ENCODE measurements around the gene LRRC43. TPM values are rescaled to one million over a fixed set of nuclear protein-coding genes. Genes with fewer than 3 reads are reported as not detected.

LRRC43 gene
- total RNA-seq, 1 experiment from 2014 or later: 0.66 TPM

DNA sequence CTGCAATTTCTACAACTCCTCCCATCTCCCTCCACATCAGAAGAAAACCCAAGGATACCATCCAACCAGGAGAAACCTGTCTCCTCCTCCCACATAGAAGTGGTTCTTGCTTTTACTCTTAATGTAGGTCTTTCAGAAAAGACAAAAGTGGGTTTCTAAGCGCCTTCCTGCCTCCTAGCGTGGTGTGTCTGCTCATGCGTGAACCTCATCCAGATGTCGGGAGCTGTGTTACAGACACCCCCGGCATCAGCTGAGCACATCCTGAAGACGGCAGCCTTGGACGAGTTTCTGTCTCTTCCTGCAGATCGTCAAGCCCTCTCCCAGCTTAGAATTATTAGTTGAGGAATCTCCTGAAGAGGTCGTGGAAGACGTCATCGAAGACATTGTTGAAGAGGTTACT, 9.5 kb downstream of the LRRC43 start:
- H3K27ac ChIP-seq (ENCODE audit: low read length): no peak overlapping the region
- H3K9ac ChIP-seq (ENCODE audit: low read length): no peak overlapping the region
- intact Hi-C loops (cut with micrococcal nuclease): loop anchor here (5.0 kb wide), 1 partner anchor 40 kb away; no protein-coding TSS in a partner anchor
- TF ChIP-seq EZH2phosphoT487 (IDR thresholded peaks at IDR 0.05; ENCODE audit: borderline replicate concordance, low read length): no peak
- TF ChIP-seq, protein P1, sequence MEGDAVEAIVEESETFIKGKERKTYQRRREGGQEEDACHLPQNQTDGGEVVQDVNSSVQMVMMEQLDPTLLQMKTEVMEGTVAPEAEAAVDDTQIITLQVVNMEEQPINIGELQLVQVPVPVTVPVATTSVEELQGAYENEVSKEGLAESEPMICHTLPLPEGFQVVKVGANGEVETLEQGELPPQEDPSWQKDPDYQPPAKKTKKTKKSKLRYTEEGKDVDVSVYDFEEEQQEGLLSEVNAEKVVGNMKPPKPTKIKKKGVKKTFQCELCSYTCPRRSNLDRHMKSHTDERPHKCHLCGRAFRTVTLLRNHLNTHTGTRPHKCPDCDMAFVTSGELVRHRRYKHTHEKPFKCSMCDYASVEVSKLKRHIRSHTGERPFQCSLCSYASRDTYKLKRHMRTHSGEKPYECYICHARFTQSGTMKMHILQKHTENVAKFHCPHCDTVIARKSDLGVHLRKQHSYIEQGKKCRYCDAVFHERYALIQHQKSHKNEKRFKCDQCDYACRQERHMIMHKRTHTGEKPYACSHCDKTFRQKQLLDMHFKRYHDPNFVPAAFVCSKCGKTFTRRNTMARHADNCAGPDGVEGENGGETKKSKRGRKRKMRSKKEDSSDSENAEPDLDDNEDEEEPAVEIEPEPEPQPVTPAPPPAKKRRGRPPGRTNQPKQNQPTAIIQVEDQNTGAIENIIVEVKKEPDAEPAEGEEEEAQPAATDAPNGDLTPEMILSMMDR (conservative IDR thresholded peaks at IDR 0.05; ENCODE audit: low read depth, low read length): no peak
- H3K4me1 ChIP-seq (ENCODE audit: insufficient read depth, low read length): no peaks in the 10 kb centered on the region
- ChIA-PET POLR2A (ENCODE audit: unreplicated experiment) (no interaction called here), CTCF (no interaction called here)
- BruUV-seq (replicated peaks): no TSS peak
- no peaks in the 10 kb centered on the region for H3K36me3 ChIP-seq (ENCODE audit: low read depth, low read length)
- no peak overlapping the region for H2AFZ ChIP-seq (ENCODE audit: low read length)
- H3K27me3 ChIP-seq (ENCODE audit: low read length): no peaks in the 10 kb centered on the region
- H3K4me3 ChIP-seq (ENCODE audit: low read length): no peak overlapping the region
- H3K9me3 ChIP-seq (ENCODE audit: low read length): no peaks in the 10 kb centered on the region
- no peaks in the 10 kb centered on the region for H4K20me1 ChIP-seq (ENCODE audit: low read length)
- no peak for DNase-seq
- ATAC-seq: no peak
- no peaks in the 10 kb centered on the region for H3K79me2 ChIP-seq (ENCODE audit: low read length)
- H3K4me2 ChIP-seq (ENCODE audit: low read length): no peak overlapping the region
- no peaks in the 10 kb centered on the region for H3F3A ChIP-seq (ENCODE audit: low read length, unreplicated experiment)
- H3K9me2 ChIP-seq (replicated peaks; ENCODE audit: low read length): no peaks in the 10 kb centered on the region

GRCh38 chr12:122194804-122195203, 11.9 kb downstream of the LRRC43 start:
- no peak overlapping the region for H2AFZ ChIP-seq (ENCODE audit: low read length)
- CTCF ChIA-PET: no interaction called here
- no peak overlapping the region for H3K9ac ChIP-seq (ENCODE audit: low read length)
- H3K27ac ChIP-seq (ENCODE audit: low read length): no peak overlapping the region
- no peak overlapping the region for H3K4me2 ChIP-seq (ENCODE audit: low read length)
- TF ChIP-seq EZH2phosphoT487 (IDR thresholded peaks at IDR 0.05; ENCODE audit: borderline replicate concordance, low read length): no peak
- TF ChIP-seq EZH2 (IDR thresholded peaks at IDR 0.05; ENCODE audit: low read length, unreplicated experiment): no peak
- TF ChIP-seq, protein P1 (conservative IDR thresholded peaks at IDR 0.05; ENCODE audit: low read depth, low read length): no peak
- no peaks in the 10 kb centered on the region for H4K20me1 ChIP-seq (ENCODE audit: low read length)
- H3K9me3 ChIP-seq (ENCODE audit: low read length): no peaks in the 10 kb centered on the region
- H3K9me2 ChIP-seq (replicated peaks; ENCODE audit: low read length): no peaks in the 10 kb centered on the region
- DNase-seq (no peak), ATAC-seq (no peak)
- H3K27me3 ChIP-seq (ENCODE audit: low read length): no peaks in the 10 kb centered on the region
- H3K36me3 ChIP-seq (ENCODE audit: low read depth, low read length): no peaks in the 10 kb centered on the region
- H3F3A ChIP-seq (ENCODE audit: low read length, unreplicated experiment): no peaks in the 10 kb centered on the region
- intact Hi-C loops (cut with micrococcal nuclease): loop anchor here (5.0 kb wide), 1 partner anchor 43 kb away; no protein-coding TSS in a partner anchor
- no peaks in the 10 kb centered on the region for H3K79me2 ChIP-seq (ENCODE audit: low read length)
- H3K4me1 ChIP-seq (ENCODE audit: insufficient read depth, low read length): peaks cover 6% of the 10 kb centered on the region; the same call in 1 of the 2 replicates
- H3K4me3 ChIP-seq (ENCODE audit: low read length): no peak overlapping the region
- BruUV-seq (replicated peaks): no TSS peak
- POLR2A ChIA-PET (ENCODE audit: unreplicated experiment): interaction anchor here (0.5 kb wide), 1 partner anchor 146 kb away, joined by 12 read pairs; no protein-coding TSS in a partner anchor

DNA sequence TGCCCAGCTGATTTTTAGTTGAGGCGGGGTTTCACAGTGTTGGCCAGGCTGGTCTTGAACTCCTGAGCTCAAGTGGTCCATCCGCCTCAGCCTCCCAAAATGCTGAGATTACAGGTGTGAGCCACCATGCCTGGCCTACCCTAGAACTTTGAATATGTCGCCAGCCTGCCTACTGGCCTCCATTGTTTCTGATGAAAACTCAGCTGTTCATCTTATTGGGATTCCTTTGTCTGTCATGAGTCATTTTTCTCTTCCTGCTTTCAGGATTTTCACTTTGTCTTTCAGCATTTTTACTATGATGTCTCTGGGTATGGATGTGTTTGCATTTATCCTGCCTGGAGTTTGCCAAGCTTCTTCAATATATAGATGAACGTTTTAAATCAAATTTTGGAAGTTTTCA, 12.5 kb downstream of the LRRC43 start:
- H4K20me1 ChIP-seq (ENCODE audit: low read length): no peaks in the 10 kb centered on the region
- H2AFZ ChIP-seq (ENCODE audit: low read length): no peak overlapping the region
- ChIA-PET CTCF (no interaction called here), POLR2A (ENCODE audit: unreplicated experiment) (no interaction called here)
- ATAC-seq (no peak), DNase-seq (no peak)
- no peak overlapping the region for H3K27ac ChIP-seq (ENCODE audit: low read length)
- H3F3A ChIP-seq (ENCODE audit: low read length, unreplicated experiment): no peaks in the 10 kb centered on the region
- BruUV-seq (replicated peaks): no TSS peak
- no peaks in the 10 kb centered on the region for H3K27me3 ChIP-seq (ENCODE audit: low read length)
- no peak for TF ChIP-seq EZH2 (IDR thresholded peaks at IDR 0.05; ENCODE audit: low read length, unreplicated experiment)
- TF ChIP-seq EZH2phosphoT487 (IDR thresholded peaks at IDR 0.05; ENCODE audit: borderline replicate concordance, low read length): no peak
- TF ChIP-seq, protein P1 (conservative IDR thresholded peaks at IDR 0.05; ENCODE audit: low read depth, low read length): no peak
- H3K9me3 ChIP-seq (ENCODE audit: low read length): no peaks in the 10 kb centered on the region
- H3K4me1 ChIP-seq (ENCODE audit: insufficient read depth, low read length): peaks cover 6% of the 10 kb centered on the region; the same call in 1 of the 2 replicates
- intact Hi-C loops (cut with micrococcal nuclease): no loop called here
- H3K4me2 ChIP-seq (ENCODE audit: low read length): no peak overlapping the region
- no peaks in the 10 kb centered on the region for H3K79me2 ChIP-seq (ENCODE audit: low read length)
- no peaks in the 10 kb centered on the region for H3K36me3 ChIP-seq (ENCODE audit: low read depth, low read length)
- H3K4me3 ChIP-seq (ENCODE audit: low read length): no peak overlapping the region
- no peaks in the 10 kb centered on the region for H3K9me2 ChIP-seq (replicated peaks; ENCODE audit: low read length)
- no peak overlapping the region for H3K9ac ChIP-seq (ENCODE audit: low read length)
